HEK293 (cell line): ENCODE results near the gene GALNS.

Source experiments
- CTCF ChIA-PET: fragments of 350-600 bp; formaldehyde crosslinking; extraction: SDS; loops from one replicate; lab custom pipeline; 2021; ENCODE audit warnings: antibody characterized with exemption; lab: Yijun Ruan, JAX
- POLR2A ChIA-PET: fragments of 300-600 bp; formaldehyde crosslinking; extraction: SDS; loops from one replicate; lab custom pipeline; 2020; ENCODE audit warnings: antibody characterized with exemption, inconsistent platforms; lab: Yijun Ruan, JAX
- H3K27ac ChIP-seq: fragments of 200-500 bp; sonication (Bioruptor generic); 2 replicates; pipeline ENCODE4 v1.5.1; 2014; ENCODE audit warnings: low read depth, low read length, control low read depth, inconsistent platforms; ENCODE audit errors: extremely low read depth
- H3K36me3 ChIP-seq, 2 experiments: fragments of 200-500 bp in 1 of 2; sonication (Bioruptor generic) in 1 of 2; 1 replicate in 1 of 2; 2 replicates in 1 of 2; pipeline ENCODE4 v1.5.1; 2014 to 2017; ENCODE audit warnings: inconsistent platforms in 2 of 2, low read length in 2 of 2; ENCODE audit not compliant: control insufficient read depth in 2 of 2, insufficient read depth in 1 of 2
- H3K4me1 ChIP-seq: fragments of 200-500 bp; sonication (Bioruptor generic); 2 replicates; pipeline ENCODE4 v1.5.1; 2014; ENCODE audit warnings: mild to moderate bottlenecking, low read length, inconsistent platforms; ENCODE audit not compliant: control insufficient read depth, insufficient read depth
- H3K4me3 ChIP-seq: 2 replicates; pipeline ENCODE4 v1.5.1; 2011; ENCODE audit warnings: low read depth, mild to moderate bottlenecking, control low read depth, low read length, moderate library complexity
- H3K9me3 ChIP-seq: fragments of 200-500 bp; sonication (Bioruptor generic); 2 replicates; pipeline ENCODE4 v1.5.1; 2014; ENCODE audit warnings: low read depth, low read length, inconsistent platforms; ENCODE audit not compliant: control insufficient read depth, insufficient read depth
- EGR2 ChIP-seq: fragments of 450-650 bp; formaldehyde crosslinking; IDR thresholded peaks from 2 replicates; pipeline ENCODE4 v1.5.1; 2016; ENCODE audit warnings: low read depth, missing biosample characterization, missing genetic modification characterization
- GLIS1 ChIP-seq: fragments of 450-650 bp; formaldehyde crosslinking; IDR thresholded peaks from 2 replicates; pipeline ENCODE4 v1.5.1; 2016; ENCODE audit warnings: missing biosample characterization, missing genetic modification characterization
- HOXD13 ChIP-seq: sonication (generic); formaldehyde crosslinking; IDR thresholded peaks from 2 replicates; pipeline ENCODE4 v1.8.0; 2022; ENCODE audit warnings: missing genetic modification reagents, borderline replicate concordance
- KLF1 ChIP-seq: fragments of 450-650 bp; formaldehyde crosslinking; IDR thresholded peaks from 2 replicates; pipeline ENCODE4 v1.5.1; 2016; ENCODE audit warnings: missing biosample characterization, missing genetic modification characterization
- KLF10 ChIP-seq: fragments of 450-650 bp; IDR thresholded peaks from 2 replicates; pipeline ENCODE4 v1.5.1; 2018; ENCODE audit warnings: missing biosample characterization, mild to moderate bottlenecking, missing genetic modification characterization
- MEIS1 ChIP-seq: sonication (generic); formaldehyde crosslinking; IDR thresholded peaks from 2 replicates; pipeline ENCODE4 v1.8.1; 2022; ENCODE audit warnings: missing genetic modification reagents, mild to moderate bottlenecking, borderline replicate concordance
- PRDM6 ChIP-seq: fragments of 450-650 bp; formaldehyde crosslinking; IDR thresholded peaks from 2 replicates; pipeline ENCODE4 v1.5.1; 2017; ENCODE audit warnings: missing biosample characterization, missing genetic modification characterization
- RBAK ChIP-seq: fragments of 450-650 bp; formaldehyde crosslinking; IDR thresholded peaks from 2 replicates; pipeline ENCODE4 v1.5.1; 2016; ENCODE audit warnings: missing biosample characterization, missing genetic modification characterization
- SETDB1 ChIP-seq: IDR thresholded peaks from one replicate; pipeline ENCODE4 v1.6.1; 2017; ENCODE audit warnings: mild to moderate bottlenecking, low read length, moderate library complexity, mixed read lengths; ENCODE audit not compliant: insufficient read length
- ZBTB20 ChIP-seq: fragments of 450-650 bp; formaldehyde crosslinking; IDR thresholded peaks from 2 replicates; pipeline ENCODE4 v1.5.1; 2016; ENCODE audit warnings: missing biosample characterization, missing genetic modification characterization
- ZFHX2 ChIP-seq: fragments of 450-650 bp; formaldehyde crosslinking; conservative IDR thresholded peaks from 2 replicates; pipeline ENCODE4 v1.5.1; 2016; ENCODE audit warnings: missing biosample characterization, missing genetic modification characterization
- ZIC2 ChIP-seq: fragments of 450-650 bp; formaldehyde crosslinking; IDR thresholded peaks from 2 replicates; pipeline ENCODE4 v1.5.1; 2016; ENCODE audit warnings: missing biosample characterization, missing genetic modification characterization
- ZNF114 ChIP-seq: fragments of 450-650 bp; formaldehyde crosslinking; IDR thresholded peaks from 2 replicates; pipeline ENCODE4 v1.5.0; 2017; ENCODE audit warnings: missing biosample characterization, missing genetic modification characterization
- ZNF157 ChIP-seq: fragments of 450-650 bp; formaldehyde crosslinking; IDR thresholded peaks from 2 replicates; pipeline ENCODE4 v1.5.1; 2016; ENCODE audit warnings: missing biosample characterization, missing genetic modification characterization
- ZNF239 ChIP-seq: fragments of 450-650 bp; formaldehyde crosslinking; IDR thresholded peaks from 2 replicates; pipeline ENCODE4 v1.5.1; 2016; ENCODE audit warnings: missing biosample characterization, missing genetic modification characterization
- ZNF311 ChIP-seq: fragments of 450-650 bp; formaldehyde crosslinking; IDR thresholded peaks from 2 replicates; pipeline ENCODE4 v1.5.1; 2017; ENCODE audit warnings: missing biosample characterization, missing genetic modification characterization, borderline replicate concordance
- ZNF335 ChIP-seq: fragments of 450-650 bp; formaldehyde crosslinking; conservative IDR thresholded peaks from 2 replicates; pipeline ENCODE4 v1.5.1; 2016; ENCODE audit warnings: missing biosample characterization, missing genetic modification characterization
- ZNF629 ChIP-seq: fragments of 450-650 bp; formaldehyde crosslinking; IDR thresholded peaks from 2 replicates; pipeline ENCODE4 v1.5.1; 2017; ENCODE audit warnings: missing biosample characterization, missing genetic modification characterization
- ZSCAN16 ChIP-seq: fragments of 450-650 bp; formaldehyde crosslinking; IDR thresholded peaks from 2 replicates; pipeline ENCODE4 v1.5.1; 2016; ENCODE audit warnings: missing biosample characterization, missing genetic modification characterization
- ZSCAN23 ChIP-seq: fragments of 450-650 bp; formaldehyde crosslinking; IDR thresholded peaks from 2 replicates; pipeline ENCODE4 v1.5.1; 2016; ENCODE audit warnings: missing biosample characterization, missing genetic modification characterization
- ZXDB ChIP-seq: fragments of 450-650 bp; formaldehyde crosslinking; IDR thresholded peaks from 2 replicates; pipeline ENCODE4 v1.5.1; 2016; ENCODE audit warnings: missing biosample characterization, missing genetic modification characterization
- TF ChIP-seq, protein P1 (sequence below): fragments of 450-650 bp; formaldehyde crosslinking; IDR thresholded peaks from 2 replicates; pipeline ENCODE4 v1.5.1; 2017; ENCODE audit warnings: missing biosample characterization, missing genetic modification characterization
- TF ChIP-seq, protein P2 (sequence below): sonication (generic); formaldehyde crosslinking; IDR thresholded peaks from 2 replicates; pipeline ENCODE4 v1.8.1; 2022; ENCODE audit warnings: mild to moderate bottlenecking, moderate library complexity, missing genetic modification reagents
- TF ChIP-seq, protein P3 (sequence below): fragments of 450-650 bp; formaldehyde crosslinking; IDR thresholded peaks from 2 replicates; pipeline ENCODE4 v1.5.1; 2016; ENCODE audit warnings: missing biosample characterization, missing genetic modification characterization
- TF ChIP-seq, protein P4 (sequence below): fragments of 450-650 bp; formaldehyde crosslinking; IDR thresholded peaks from 2 replicates; pipeline ENCODE4 v1.5.1; 2016; ENCODE audit warnings: missing biosample characterization, missing genetic modification characterization

Gene GALNS

DNA sequence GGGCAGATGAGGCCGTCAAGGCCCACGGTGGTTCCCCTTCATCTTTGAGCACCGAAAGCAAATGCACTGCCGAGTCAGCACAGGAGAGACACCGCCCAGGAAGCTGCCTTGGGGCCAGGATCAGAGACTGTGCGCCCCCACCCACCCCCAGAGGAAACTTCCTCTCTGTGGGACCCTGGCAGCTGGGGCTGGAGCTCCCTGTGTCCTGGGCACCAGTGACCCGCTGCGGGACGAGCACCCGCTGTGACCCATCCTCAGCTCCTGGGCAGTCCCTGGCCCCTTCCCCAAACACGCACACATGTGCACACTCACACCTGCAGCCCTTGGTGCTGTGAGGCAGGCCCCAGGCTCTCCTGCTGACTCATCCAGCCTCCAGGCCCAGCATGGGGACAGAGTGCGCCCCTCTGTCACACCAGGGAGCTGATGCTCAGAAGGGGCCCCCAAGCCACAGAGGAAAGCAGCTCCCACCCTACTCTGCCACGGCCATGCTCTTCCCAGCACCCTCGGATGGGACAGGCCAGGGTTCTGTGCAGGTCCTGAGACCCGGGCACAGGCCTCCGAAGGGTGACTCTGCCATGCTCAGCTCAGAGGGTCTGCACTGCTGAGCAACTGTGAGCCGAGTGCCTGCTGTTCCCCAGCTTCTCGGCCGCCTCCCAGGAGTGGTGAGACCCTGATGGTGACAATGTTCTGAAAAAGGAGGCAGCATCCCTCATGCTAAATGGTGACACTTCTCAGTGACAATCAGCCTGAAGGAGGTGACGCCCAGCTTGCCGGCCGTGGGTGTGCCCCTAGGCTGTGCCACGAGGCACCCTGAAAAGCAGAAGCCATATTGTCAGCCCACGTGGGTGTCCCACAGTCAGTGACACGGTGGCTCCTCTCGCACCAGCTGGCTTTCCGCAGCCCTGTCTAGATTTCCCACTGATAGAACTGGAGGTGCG lies 75.3 kb downstream of the GALNS start:
- TF ChIP-seq SETDB1, result no peak
- no peak for TF ChIP-seq RBAK (tag by site-specific recombination)
- TF ChIP-seq, protein P1, sequence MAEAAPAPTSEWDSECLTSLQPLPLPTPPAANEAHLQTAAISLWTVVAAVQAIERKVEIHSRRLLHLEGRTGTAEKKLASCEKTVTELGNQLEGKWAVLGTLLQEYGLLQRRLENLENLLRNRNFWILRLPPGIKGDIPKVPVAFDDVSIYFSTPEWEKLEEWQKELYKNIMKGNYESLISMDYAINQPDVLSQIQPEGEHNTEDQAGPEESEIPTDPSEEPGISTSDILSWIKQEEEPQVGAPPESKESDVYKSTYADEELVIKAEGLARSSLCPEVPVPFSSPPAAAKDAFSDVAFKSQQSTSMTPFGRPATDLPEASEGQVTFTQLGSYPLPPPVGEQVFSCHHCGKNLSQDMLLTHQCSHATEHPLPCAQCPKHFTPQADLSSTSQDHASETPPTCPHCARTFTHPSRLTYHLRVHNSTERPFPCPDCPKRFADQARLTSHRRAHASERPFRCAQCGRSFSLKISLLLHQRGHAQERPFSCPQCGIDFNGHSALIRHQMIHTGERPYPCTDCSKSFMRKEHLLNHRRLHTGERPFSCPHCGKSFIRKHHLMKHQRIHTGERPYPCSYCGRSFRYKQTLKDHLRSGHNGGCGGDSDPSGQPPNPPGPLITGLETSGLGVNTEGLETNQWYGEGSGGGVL (tag by site-specific recombination), result peak; percentile 29; the same call in 1 of the 2 replicates
- TF ChIP-seq ZFHX2 (tag by site-specific recombination), result peak; percentile 50
- TF ChIP-seq ZNF335 (tag by site-specific recombination), result no peak
- no peak for TF ChIP-seq MEIS1 (CRISPR knock-in tag)
- TF ChIP-seq GLIS1 (tag by site-specific recombination), result peak; percentile 37
- TF ChIP-seq, protein P2, sequence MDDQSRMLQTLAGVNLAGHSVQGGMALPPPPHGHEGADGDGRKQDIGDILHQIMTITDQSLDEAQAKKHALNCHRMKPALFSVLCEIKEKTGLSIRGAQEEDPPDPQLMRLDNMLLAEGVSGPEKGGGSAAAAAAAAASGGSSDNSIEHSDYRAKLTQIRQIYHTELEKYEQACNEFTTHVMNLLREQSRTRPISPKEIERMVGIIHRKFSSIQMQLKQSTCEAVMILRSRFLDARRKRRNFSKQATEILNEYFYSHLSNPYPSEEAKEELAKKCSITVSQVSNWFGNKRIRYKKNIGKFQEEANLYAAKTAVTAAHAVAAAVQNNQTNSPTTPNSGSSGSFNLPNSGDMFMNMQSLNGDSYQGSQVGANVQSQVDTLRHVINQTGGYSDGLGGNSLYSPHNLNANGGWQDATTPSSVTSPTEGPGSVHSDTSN (CRISPR knock-in tag), result no peak
- TF ChIP-seq KLF1 (tag by site-specific recombination), result peak; percentile 57; the same call in 1 of the 2 replicates
- no peak for TF ChIP-seq ZNF311
- TF ChIP-seq ZNF239, result no peak
- no peak for TF ChIP-seq PRDM6
- no peak for TF ChIP-seq ZSCAN23 (tag by site-specific recombination)
- TF ChIP-seq HOXD13, result no peak
- peak; percentile 93 for TF ChIP-seq ZIC2 (tag by site-specific recombination)
- no peak for TF ChIP-seq ZSCAN16 (tag by site-specific recombination)
- TF ChIP-seq, protein P3, sequence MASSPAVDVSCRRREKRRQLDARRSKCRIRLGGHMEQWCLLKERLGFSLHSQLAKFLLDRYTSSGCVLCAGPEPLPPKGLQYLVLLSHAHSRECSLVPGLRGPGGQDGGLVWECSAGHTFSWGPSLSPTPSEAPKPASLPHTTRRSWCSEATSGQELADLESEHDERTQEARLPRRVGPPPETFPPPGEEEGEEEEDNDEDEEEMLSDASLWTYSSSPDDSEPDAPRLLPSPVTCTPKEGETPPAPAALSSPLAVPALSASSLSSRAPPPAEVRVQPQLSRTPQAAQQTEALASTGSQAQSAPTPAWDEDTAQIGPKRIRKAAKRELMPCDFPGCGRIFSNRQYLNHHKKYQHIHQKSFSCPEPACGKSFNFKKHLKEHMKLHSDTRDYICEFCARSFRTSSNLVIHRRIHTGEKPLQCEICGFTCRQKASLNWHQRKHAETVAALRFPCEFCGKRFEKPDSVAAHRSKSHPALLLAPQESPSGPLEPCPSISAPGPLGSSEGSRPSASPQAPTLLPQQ (tag by site-specific recombination), result peak; percentile 63; the same call in 1 of the 2 replicates
- TF ChIP-seq ZNF157 (tag by site-specific recombination), result no peak
- TF ChIP-seq ZNF629, result no peak
- no peak for TF ChIP-seq ZXDB (tag by site-specific recombination)
- no peak for TF ChIP-seq KLF10 (tag by site-specific recombination)
- TF ChIP-seq, protein P4, sequence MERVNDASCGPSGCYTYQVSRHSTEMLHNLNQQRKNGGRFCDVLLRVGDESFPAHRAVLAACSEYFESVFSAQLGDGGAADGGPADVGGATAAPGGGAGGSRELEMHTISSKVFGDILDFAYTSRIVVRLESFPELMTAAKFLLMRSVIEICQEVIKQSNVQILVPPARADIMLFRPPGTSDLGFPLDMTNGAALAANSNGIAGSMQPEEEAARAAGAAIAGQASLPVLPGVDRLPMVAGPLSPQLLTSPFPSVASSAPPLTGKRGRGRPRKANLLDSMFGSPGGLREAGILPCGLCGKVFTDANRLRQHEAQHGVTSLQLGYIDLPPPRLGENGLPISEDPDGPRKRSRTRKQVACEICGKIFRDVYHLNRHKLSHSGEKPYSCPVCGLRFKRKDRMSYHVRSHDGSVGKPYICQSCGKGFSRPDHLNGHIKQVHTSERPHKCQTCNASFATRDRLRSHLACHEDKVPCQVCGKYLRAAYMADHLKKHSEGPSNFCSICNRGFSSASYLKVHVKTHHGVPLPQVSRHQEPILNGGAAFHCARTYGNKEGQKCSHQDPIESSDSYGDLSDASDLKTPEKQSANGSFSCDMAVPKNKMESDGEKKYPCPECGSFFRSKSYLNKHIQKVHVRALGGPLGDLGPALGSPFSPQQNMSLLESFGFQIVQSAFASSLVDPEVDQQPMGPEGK, result peak; percentile 80; the same call in 1 of the 2 replicates
- TF ChIP-seq ZBTB20 (tag by site-specific recombination), result peak; percentile 84
- TF ChIP-seq EGR2 (tag by site-specific recombination), result peak; percentile 45; the same call in 1 of the 2 replicates
- TF ChIP-seq ZNF114 (tag by site-specific recombination), result no peak
- no peak overlapping the region; the same call in 1 of the 2 replicates for H3K27ac ChIP-seq
- no peaks in the 10 kb centered on the region for H3K9me3 ChIP-seq
- H3K4me3 ChIP-seq, result no peak overlapping the region
- H3K36me3 ChIP-seq, result no peaks in the 10 kb centered on the region
- ChIA-PET POLR2A (interaction anchor here (0.8 to 6.7 kb wide), 4 partner anchors 11 to 30 kb away, joined by 3 to 97 read pairs (median 4); partner anchors contain the start of gene APRT), CTCF (interaction anchor here (0.6 to 3.3 kb wide), 7 partner anchors 9 to 509 kb away, joined by 3 to 16 read pairs (median 4); no protein-coding TSS in a partner anchor)
- H3K4me1 ChIP-seq, result peaks cover 29% of the 10 kb centered on the region
